ENCODE measurements around the gene CRACR2B. TPM values are rescaled to one million over a fixed set of nuclear protein-coding genes. Genes with fewer than 3 reads are reported as not detected.

The CRACR2B gene
- total RNA-seq, 1 donor from 2014 or later: 34.3 TPM

GRCh38 chr11:871472-871871 lies 43.8 kb downstream of the CRACR2B start:
- no peak for TF ChIP-seq CTCF (IDR thresholded peaks at IDR 0.05)
- no peak overlapping the region for H3K27ac ChIP-seq
- H3K4me1 ChIP-seq: no peaks in the 10 kb centered on the region
- intact Hi-C loops (cut with DNase I): no loop called here
- no peaks in the 10 kb centered on the region for H3K9me3 ChIP-seq
- H3K27me3 ChIP-seq: no peaks in the 10 kb centered on the region
- peaks cover 7% of the 10 kb centered on the region for H3K36me3 ChIP-seq
- DNase-seq (no peak), ATAC-seq (no peak)
- no peak overlapping the region for H3K4me3 ChIP-seq

- H3K27me3 ChIP-seq: no peaks in the 10 kb centered on the region
- DNase-seq: no peak
- no peak overlapping the region for H3K4me3 ChIP-seq
- ATAC-seq: no peak
- no peak for TF ChIP-seq CTCF (IDR thresholded peaks at IDR 0.05)
- H3K9me3 ChIP-seq: no peaks in the 10 kb centered on the region
- intact Hi-C loops (cut with DNase I): no loop called here
- H3K36me3 ChIP-seq: no peaks in the 10 kb centered on the region
- H3K27ac ChIP-seq: no peak overlapping the region
- no peaks in the 10 kb centered on the region for H3K4me1 ChIP-seq
These were observed 45.1 kb downstream of the CRACR2B start for GRCh38 chr11:872799-873198.

GRCh38 chr11:873706-874105 lies 46.0 kb downstream of the CRACR2B start:
- intact Hi-C loops (cut with DNase I): no loop called here

GRCh38 chr11:875203-875602 lies 47.5 kb downstream of the CRACR2B start:
- no peaks in the 10 kb centered on the region for H3K36me3 ChIP-seq
- ATAC-seq (no peak), DNase-seq (no peak)
- no peaks in the 10 kb centered on the region for H3K4me1 ChIP-seq
- intact Hi-C loops (cut with DNase I): no loop called here
- no peaks in the 10 kb centered on the region for H3K27me3 ChIP-seq
- H3K4me3 ChIP-seq: no peak overlapping the region
- no peak for TF ChIP-seq CTCF (IDR thresholded peaks at IDR 0.05)
- no peaks in the 10 kb centered on the region for H3K9me3 ChIP-seq
- H3K27ac ChIP-seq: no peak overlapping the region

More at GRCh38 chr11:873706-874105, 46.0 kb downstream of the CRACR2B start:
- Histone ChIP-seq H3K36me3 (no peaks in the 10 kb centered on the region), H3K27me3 (no peaks in the 10 kb centered on the region), H3K4me3 (no peak overlapping the region), H3K4me1 (no peaks in the 10 kb centered on the region), H3K27ac (no peak overlapping the region), H3K9me3 (no peaks in the 10 kb centered on the region)
- ATAC-seq (no peak), DNase-seq (no peak)
- no peak for TF ChIP-seq CTCF (IDR thresholded peaks at IDR 0.05)

- DNase-seq: no peak
- no peak overlapping the region for H3K4me3 ChIP-seq
- intact Hi-C loops (cut with DNase I): no loop called here
- no peak for ATAC-seq
- TF ChIP-seq CTCF (IDR thresholded peaks at IDR 0.05): no peak
- no peaks in the 10 kb centered on the region for H3K4me1 ChIP-seq
- no peaks in the 10 kb centered on the region for H3K9me3 ChIP-seq
- H3K27me3 ChIP-seq: no peaks in the 10 kb centered on the region
- H3K36me3 ChIP-seq: no peaks in the 10 kb centered on the region
- no peak overlapping the region for H3K27ac ChIP-seq
These were observed 48.1 kb downstream of the CRACR2B start for GRCh38 chr11:875769-876301.

GRCh38 chr11:876545-876944 lies 48.8 kb downstream of the CRACR2B start:
- DNase-seq: no peak
- no peaks in the 10 kb centered on the region for H3K4me1 ChIP-seq
- TF ChIP-seq CTCF (IDR thresholded peaks at IDR 0.05): no peak
- no peak overlapping the region for H3K4me3 ChIP-seq
- no peak for ATAC-seq
- intact Hi-C loops (cut with DNase I): no loop called here
- no peaks in the 10 kb centered on the region for H3K27me3 ChIP-seq
- H3K9me3 ChIP-seq: no peaks in the 10 kb centered on the region
- H3K27ac ChIP-seq: no peak overlapping the region
- no peaks in the 10 kb centered on the region for H3K36me3 ChIP-seq
